Stimulated activated CD8-positive, alpha-beta memory T cell treated with anti-CD3 and anti-CD28 coated beads, Interleukin-15, amount 100 ng/mL, for 1 hour (primary cell): Measurements from ENCODE around the gene RRM2.
A peak's percentile ranks its signal among the peaks of the same experiment; 100 is the strongest.
"Not testable (repeated sequence)": the region's sequence is repeated elsewhere in the genome, so short reads cannot be mapped to it uniquely, and the experiment has no call there.

ENCODE experiments used
- DNase-seq: peaks from one replicate; pipeline ENCODE4 v3.0.0-alpha.2; 2020; ENCODE audit warnings: low read depth

RRM2 gene

DNA sequence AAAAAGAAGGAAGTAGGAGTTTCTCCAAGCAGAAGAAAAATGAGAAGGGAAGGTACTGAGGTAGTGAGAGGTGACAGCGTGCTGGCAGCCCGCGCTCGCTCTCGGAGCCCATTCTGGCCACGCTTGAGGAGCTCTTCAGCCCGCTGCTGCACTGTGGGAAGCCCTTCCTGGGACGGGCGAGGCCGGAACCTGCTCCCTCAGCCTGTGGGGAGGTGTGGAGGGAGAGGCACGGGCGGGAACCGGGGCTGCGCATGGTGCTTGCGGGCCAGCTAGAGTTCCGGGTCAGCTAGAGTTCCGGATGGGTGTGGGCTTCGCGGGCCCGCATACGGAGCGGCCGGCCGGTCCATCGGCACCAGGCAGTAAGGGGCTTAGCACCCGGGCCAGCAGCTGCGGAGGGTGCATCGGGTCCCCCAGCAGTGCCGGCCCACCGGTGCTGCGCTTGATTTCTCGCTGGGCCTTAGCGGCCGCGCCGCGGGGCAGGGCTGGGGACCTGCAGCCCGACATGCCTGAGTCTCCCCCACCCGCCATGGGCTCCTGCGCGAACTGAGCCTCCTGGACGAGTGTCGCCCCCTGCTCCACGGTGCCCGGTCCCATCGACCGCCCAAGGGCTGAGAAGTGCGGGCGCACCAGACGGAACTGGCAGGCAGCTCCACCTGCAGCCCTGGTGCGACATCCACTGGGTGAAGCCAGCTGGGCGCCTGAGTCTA is 31.2 kb upstream of the RRM2 start:
- no peak for DNase-seq

DNA sequence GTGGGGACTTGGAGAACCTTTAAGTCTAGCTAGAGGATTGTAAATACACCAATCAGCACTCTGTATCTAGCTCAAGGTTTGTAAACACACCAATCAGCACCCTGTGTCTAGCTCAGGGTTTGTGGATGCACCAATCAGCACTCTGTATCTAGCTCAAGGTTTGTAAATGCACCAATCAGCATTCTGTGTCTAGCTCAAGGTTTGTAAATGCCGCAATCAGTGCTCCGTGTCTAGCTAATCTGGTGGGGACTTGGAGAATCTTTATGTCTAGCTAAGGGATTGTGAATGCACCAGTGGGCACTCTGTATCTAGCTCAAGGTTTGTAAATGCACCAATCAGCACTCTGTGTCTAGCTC is 30.7 kb upstream of the RRM2 start:
- not testable (repeated sequence) for DNase-seq

DNA sequence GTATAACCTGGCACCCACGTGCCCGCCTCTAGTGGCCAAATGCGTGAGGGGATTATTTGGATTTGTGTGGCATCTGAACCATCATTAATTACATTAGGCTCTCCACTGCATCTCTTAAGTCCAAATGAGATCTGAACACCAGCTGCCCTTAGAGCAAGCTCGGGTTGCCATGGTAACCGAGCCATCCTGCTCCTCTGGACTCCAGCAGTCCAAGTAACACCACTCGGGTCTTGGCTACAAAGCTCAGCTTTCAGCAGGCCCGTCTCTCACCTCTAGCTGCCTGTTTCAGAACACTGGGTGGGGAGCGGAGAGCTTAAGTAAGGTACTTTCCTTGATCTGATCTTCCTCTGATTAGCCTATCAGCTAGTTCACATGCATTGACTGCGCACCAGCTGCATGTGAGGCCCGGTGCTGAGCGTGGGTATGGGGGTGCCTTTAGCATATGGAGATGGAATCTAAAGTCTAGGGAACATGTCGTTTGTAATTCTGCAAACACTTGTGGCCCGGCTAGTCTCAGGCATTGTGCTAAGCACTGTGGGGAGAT is 28.2 kb upstream of the RRM2 start:
- DNase-seq, result no peak

DNA sequence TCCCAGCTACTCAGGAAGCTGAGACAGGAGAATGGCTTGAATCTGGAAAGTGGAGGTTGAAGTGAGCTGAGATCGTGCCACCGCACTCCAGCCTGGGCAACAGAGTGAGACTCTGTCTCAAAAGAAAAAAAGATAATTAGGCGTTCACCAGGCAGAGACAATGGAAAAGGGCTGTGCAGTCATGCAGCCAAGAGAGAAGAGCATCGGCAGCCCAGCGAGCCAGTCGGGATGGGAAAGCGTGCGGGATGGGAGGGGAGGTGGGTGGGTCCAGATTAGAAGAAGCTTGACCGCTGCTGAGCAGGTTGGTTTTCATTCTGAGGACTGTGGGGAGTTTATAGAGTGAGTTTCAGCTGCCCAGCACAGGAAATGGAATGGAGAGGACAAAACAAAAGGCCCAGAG is 27.4 kb upstream of the RRM2 start:
- no peak for DNase-seq

DNA sequence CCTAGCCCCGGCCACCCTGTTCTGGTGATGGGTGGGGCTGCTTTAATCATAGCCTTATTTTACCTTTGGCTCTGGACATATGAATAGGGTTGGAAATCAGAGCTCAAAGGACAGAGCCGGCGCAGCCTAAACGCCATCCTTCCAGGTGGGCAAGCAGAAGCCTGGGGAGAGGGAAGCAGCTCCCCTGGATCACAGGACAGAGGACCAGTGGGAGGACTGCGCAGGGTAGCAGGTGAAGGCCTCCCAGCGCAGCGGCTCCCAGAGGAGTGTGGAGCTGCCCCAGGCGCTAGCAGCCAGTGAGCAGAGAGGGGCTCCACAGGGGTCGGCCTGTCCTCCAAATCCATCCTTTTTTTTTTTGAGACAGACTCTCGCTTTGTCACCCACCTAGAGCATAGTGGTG is 25.9 kb upstream of the RRM2 start:
- DNase-seq, result no peak

DNA sequence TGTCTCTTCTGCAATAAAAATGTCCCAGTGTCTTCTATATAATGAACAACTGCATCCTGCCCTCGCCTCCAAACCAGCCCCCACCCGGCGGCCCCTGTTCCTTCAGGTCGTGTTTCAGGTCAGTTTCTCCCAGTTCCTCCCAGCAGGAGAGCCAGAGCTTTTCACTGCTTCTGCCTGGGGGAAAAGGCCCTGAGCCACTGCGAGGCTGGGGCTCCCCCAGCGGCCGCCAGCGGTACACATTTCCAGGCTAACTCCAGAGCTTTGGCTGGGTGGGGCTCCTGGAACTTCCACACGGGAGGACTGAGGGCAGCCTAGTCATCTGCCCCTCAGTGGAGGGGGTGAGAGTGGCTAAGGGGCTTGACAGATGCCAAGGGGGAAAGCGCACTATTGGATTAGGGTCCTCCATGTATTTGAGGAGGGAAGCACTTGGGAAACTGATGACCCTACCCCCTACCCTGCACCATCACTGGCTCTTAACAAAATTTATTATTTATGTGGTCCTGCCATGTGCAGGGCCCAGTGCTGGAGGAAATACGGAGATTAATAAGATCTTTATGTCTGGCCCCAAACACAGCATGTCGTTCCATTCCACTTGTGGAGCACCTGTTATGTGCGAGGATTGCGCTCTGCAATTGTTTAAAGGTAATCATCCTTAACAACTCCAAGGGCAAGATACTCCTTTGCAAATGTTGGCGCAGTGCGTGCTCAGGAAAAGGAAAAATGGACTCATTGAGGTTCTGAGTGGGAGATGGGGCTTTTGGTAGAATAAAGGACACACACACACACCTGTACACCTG is 25.0 kb upstream of the RRM2 start:
- DNase-seq, result no peak

DNA sequence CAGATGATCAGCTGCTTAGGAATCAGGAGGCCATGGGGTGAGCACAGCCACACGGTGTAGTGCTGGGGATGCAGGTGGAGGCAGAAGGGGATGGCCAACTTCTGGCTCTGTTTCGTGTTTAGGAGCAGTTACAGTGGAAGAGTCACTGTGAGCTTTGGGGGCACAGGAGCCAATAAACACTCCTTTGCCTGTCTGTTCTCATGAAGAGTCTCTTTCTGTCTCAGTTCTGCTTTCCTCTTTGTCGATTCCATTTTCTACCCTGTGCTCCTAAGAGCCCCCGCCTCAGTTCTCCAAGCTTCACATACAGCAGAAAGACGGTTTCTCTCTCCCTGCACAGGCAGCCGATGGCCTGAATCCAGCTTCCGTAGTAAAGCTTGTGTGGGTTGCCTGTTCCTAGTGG is 21.0 kb upstream of the RRM2 start:
- DNase-seq, result no peak

DNA sequence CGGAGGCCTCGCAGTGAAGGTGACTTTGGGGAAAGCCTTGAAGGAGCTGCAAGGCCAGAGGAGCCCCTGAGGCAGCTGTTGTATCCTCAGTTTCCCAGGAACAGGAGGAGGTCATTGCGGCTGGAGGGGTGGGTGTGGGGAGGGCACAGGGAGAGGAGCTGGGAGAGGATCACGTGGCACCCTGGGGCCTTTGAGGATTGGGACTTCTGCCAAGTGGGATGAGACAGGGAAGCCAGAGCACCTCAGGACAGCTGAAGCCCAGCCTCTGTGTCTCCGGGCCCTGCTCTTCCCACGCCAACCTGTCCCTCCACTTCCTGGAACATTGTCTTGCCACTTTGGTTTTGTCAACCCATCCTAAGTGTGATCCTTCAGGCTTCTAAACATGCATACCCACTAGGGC is 19.4 kb upstream of the RRM2 start:
- DNase-seq, result no peak

DNA sequence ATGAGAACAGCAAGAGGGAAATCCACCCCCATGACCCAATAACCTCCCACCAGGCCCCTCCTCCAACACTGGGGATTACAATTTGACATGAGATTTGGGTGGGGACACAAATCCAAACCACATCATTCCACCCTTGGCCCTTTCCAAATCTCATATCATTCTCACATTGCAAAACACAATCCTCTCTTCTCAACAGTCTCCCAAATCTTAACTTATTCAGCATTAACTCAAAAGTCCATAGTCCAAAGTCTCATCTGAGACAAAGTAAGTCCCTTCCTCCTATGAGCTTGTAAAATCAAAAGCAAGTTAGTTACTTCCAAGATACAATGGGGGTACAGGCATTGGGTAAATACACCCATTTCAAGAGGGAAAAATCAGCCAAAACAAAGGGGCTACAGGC is 17.6 kb upstream of the RRM2 start:
- DNase-seq, result not testable (repeated sequence)

DNA sequence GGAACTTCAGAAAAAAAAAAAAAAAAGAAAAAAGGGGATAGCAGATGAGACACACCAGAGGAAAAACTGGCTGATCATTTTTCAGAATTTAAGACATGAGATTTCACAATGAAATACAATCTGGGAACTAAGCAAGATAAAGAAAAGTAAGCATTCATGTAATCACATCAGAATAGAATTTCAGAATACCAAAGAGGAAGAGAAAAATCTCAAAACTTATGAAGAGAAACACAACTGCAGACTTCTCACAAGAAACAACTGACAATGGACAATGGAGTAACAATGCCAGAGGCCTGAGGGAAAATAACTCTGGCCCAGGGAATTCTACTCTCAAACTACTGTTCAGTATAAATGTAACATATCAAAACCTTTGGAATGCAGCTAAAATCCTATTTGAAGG is 13.2 kb upstream of the RRM2 start:
- no peak for DNase-seq

DNA sequence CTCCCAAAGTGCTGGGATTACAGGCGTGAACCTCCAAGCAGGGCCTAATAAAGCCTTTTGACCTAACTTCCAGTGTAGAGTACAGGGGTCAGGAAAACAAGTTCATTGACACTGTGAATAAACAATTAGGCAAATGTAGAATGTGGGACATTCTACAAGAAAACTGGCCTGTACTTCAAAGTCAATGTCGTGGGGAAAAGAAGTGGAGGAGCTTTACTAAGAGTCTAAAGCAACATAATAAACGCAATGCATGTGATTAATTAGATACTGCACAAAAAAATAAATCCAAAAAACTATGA is 3.6 kb upstream of the RRM2 start:
- DNase-seq, result no peak

DNA sequence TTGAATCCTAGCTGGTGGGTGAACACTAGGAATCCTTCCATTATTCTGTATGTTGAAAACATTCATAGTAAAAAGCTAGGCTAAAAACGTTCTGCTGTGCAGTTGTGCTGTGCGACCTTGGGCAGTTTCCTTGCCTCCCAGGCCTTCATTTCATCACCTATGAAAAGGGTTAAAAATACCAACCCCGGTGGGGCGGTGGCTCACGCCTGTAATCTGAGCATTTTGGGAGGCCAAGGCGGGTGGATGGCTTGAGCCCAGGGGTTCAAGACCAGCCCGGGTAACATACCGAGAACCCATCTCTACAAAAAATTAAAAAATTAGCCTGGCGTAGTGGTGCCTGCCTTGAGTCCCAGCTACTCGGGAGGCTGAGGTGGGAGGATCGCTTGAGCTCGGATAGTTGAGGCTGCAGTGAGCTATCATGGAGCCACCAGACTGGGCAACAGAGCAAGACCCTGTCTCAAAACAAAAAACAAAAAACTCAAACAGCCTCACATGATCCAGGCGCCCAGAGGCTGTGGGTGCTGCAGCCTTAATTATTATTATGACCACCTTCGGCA is 2.9 kb upstream of the RRM2 start:
- no peak for DNase-seq

DNA sequence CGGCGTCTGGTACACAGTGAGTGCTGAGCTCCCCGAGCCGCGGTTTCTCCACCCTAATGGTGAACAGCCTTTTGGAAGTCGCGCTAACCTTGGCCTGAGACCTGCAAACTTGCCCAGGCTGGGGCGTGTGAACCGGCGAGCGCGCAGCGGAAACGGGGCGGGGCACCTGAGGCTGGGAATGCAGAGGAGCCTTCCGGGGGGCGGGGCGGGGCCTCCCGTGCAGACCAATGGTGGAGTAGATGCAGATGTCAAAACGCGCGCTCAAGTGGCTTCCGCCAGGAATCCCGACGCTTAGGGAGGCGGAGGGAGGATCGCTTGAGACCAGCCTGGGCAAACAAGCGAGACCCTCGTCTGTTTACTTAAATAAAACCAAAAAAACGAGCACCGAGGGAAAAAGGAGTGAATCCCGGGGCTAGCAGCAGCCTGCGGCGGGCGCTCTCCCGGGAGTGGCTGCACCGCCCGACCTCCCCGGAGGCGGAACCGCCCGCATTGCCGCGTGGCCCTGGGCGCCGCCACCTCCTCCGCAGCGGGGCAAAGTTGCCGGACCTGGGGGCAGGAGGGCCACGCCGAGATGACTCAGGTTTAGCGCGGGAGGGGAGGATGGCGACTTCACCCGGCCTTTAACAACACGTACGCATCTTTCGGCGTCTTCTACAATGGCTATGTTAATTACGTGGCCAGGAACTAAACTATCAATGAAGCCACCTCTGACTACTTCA is 2.2 kb upstream of the RRM2 start:
- peak; percentile 85 for DNase-seq

DNA sequence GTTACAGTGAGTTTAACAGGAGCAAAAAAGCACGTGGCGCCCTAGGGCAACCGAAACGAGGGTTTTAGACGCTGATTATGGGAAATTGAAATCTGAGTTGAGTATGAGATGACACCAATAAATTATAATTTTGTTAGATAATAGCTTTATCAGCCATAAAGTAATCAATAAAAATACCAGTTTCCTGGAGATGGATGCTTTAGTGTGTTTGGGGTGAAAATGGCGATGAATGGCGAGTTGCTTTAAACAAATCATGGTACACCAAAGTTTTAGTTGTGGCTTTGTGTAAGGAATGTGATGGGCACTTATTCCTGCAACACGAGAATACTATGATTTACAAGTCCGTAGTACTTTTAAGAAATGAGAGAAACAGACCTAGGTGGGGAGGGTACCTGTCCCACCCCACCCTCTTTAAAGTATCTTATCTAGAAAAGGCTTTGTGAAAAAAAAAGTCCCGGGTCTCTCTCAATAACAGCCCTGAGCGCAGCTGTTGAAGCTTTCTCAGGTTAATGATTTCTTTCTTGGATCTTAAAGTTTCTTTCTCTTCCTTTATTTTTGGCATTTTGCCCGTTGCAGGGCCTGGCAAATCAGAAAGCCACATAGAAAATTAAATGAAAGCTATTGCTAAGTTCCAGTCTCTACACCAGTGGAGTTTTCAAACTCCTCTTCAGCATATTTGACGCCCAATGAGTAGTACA is 1.5 kb upstream of the RRM2 start:
- no peak for DNase-seq

DNA sequence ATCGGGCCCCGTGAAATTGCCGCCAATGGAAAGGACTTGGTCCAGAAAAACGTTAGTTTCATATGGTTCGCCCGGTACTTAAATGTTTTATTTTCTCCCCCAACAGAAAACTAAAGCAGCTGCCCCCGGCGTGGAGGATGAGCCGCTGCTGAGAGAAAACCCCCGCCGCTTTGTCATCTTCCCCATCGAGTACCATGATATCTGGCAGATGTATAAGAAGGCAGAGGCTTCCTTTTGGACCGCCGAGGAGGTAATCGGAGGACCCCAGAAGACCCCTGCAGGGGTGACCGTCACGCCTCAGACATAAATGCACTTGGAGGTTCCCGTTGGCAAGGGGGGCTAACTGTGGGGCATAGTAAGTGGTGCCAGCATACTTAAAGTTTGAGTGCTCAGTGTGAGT is 742 bp downstream of the RRM2 start:
- DNase-seq, result no peak

DNA sequence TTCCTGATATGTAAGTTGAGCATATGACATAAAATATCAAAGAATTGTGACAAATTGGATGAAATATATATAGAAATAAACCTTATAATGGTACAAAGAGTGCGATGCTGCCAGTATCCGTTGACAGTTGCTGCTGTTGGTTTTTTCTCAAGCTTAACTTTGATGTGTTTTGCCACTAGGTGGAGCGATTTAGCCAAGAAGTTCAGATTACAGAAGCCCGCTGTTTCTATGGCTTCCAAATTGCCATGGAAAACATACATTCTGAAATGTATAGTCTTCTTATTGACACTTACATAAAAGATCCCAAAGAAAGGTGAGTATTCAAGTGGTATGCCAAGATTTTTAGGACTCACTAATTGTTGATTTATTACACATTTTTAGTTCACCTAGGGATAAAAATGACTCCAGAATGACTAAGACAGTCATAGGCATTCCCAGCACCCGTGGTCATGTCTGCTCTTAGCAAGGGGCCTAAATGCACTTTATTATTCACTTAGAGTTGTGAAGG is 2.1 kb downstream of the RRM2 start:
- no peak for DNase-seq

DNA sequence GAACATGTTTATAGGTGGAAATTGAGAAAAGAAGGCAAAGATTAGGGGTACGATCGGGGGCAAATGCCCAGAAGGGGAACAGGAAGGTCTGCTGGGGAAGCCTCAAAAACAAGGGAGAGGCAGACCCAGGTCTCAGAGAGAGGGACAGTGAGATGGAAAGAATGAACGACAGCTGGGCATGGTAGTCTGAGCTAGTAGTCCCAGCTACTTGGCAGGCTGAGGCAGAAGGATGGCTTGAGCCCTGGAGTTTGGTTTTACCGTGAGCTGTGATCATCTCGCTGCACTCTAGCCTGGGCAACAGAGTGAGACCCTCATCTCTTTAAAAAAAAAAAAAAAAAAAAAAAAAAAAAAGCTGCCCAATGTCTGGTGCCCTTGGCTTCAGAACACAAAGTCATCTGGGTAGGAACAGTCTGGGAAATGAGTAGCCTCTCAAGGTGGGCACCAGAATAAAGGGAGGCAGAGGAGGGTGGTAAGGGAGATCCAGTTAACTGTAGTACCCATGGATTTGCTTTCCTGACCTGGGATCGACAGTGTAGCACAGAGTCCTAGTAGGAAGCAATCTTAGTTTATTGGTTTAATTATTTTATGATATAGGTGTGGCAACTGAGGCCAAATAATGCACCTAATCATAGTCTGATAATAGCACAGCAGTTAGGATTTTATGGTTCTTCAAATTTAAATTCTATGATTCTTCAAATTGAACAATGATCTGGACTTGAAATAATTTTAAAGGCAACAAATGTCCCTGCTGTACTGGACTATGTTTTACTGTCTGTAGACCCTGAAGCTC is 3.5 kb downstream of the RRM2 start:
- no peak for DNase-seq

DNA sequence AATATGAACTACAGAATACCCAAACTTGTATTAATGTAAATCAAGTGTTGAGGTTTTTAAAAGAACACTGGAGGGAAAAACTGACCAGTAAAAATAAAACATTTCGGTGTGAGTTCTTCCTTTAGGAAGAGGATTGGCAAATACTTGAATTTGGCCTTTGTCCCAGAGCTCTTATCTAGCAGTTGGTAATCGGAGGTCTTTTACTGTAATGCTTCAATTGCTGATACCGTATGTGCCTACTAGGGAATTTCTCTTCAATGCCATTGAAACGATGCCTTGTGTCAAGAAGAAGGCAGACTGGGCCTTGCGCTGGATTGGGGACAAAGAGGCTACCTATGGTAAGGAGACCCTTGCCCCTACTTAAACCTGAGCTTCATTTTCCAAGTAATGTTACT is 4.1 kb downstream of the RRM2 start:
- no peak for DNase-seq

DNA sequence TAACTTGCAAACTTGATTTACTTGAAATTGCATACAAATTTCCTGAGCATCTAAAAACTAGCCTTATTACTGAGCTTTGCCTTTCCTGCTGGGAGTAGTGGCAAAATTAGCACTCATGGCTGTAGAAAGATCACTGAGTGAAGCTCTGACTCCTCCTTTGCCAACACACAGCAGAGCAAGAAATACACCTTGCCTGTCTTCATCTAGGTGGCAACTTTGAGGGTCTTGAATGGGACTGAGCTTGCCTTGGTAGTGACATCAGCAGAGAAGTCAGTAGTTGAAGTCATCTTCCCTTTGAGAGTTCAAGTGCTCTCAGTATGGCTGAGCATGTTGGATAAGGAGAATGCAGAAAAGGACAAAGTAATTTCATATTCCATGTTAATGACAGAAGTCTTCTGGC is 5.9 kb downstream of the RRM2 start:
- no peak for DNase-seq

DNA sequence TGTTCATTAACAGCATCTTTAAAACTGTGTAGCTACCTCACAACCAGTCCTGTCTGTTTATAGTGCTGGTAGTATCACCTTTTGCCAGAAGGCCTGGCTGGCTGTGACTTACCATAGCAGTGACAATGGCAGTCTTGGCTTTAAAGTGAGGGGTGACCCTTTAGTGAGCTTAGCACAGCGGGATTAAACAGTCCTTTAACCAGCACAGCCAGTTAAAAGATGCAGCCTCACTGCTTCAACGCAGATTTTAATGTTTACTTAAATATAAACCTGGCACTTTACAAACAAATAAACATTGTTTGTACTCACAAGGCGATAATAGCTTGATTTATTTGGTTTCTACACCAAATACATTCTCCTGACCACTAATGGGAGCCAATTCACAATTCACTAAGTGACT is 7.0 kb downstream of the RRM2 start:
- DNase-seq, result no peak

DNA sequence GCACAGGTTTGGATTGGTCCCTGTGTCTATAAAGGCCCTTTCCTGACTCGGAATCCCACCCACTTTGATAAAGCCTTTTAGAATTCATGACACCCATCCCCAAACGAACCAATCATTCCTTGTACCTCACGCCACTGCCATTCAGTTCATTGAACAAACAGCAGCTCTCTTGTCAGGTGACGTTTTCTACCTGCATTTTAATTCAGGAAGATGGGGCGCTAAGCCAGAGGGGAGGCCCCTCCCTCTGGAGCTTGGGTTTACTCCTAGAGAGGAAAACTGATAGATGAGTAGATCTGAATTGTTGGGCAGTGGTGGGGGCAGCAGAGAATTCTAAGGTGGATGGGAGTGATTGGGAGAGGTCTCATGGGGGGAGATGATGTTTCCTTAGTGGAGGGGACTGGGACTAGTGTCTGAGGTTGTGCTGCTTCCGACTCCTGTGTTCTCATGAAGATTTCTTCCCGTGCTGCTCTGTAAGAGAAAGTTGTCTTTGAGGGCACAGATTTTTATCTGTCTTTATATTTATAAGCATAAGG is 9.6 kb downstream of the RRM2 start:
- DNase-seq, result no peak
